ENCODE data around the gene GRM8.

DNA sequence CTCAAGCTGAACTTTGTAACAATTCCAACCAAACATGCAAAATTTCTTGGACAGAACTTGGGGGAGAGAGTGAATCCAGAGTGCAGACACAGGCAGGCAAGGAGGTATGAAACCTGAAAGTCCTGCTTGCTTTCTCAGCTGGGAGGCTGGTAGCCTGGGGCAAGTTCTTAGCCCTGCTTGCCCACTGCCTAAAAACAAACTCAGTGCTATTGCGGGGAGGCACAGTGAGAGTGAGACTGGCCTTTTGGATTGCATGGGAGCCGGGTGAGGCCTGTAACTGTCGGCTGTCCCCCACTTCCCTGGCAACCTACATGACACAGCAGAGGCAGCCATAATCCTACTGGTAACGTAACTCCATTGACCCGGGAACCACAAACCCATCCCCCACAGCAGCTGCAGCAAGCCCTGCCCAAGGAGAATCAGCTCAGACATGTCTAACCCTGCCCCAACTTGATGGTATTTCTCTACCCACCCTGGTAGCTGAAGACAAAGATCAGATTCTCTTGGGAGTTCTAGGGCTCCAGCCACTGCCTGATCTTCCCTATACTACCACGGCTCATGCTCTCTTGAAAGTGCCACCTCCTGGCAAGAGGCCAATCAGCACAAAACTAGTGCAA is 663.6 kb downstream of the GRM8 start:
- TF ChIP-seq TAF1 (IDR thresholded peaks at IDR 0.05; ENCODE audit: borderline replicate concordance, insufficient read depth, low read length) (no peak), SIN3A (IDR thresholded peaks at IDR 0.05; ENCODE audit: borderline replicate concordance, insufficient read depth, low read length) (no peak)
- TF ChIP-seq, protein P1, sequence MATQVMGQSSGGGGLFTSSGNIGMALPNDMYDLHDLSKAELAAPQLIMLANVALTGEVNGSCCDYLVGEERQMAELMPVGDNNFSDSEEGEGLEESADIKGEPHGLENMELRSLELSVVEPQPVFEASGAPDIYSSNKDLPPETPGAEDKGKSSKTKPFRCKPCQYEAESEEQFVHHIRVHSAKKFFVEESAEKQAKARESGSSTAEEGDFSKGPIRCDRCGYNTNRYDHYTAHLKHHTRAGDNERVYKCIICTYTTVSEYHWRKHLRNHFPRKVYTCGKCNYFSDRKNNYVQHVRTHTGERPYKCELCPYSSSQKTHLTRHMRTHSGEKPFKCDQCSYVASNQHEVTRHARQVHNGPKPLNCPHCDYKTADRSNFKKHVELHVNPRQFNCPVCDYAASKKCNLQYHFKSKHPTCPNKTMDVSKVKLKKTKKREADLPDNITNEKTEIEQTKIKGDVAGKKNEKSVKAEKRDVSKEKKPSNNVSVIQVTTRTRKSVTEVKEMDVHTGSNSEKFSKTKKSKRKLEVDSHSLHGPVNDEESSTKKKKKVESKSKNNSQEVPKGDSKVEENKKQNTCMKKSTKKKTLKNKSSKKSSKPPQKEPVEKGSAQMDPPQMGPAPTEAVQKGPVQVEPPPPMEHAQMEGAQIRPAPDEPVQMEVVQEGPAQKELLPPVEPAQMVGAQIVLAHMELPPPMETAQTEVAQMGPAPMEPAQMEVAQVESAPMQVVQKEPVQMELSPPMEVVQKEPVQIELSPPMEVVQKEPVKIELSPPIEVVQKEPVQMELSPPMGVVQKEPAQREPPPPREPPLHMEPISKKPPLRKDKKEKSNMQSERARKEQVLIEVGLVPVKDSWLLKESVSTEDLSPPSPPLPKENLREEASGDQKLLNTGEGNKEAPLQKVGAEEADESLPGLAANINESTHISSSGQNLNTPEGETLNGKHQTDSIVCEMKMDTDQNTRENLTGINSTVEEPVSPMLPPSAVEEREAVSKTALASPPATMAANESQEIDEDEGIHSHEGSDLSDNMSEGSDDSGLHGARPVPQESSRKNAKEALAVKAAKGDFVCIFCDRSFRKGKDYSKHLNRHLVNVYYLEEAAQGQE (IDR thresholded peaks at IDR 0.05; ENCODE audit: insufficient read depth in 1 of 2, low read depth in 2 of 2, low read length in 2 of 2): no peak

Measured in PFSK-1 (cell line).